ENCODE results near the gene RXRB.

DNA sequence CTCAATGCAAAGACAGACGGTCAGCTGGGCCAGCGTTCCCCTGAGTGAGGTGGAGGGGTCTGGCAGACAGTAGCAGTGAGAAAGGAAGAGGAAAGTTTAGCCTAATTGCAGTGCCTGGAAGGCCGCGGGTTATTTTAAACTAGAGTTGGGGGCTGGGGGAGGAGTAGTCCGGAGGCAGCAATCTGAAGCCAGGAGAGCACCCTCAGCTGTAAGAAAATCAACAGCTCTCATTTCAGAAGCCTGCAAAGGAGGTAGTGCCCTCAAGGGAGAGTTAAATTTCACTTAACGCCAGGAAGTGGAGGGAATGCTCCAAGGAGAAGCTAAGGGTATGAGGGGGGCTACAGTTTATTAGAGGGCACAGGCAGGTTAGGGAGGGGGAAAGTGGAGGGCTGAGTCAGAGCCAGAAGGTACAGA is 34.8 kb upstream of the RXRB start:
- TF ChIP-seq, protein P1, sequence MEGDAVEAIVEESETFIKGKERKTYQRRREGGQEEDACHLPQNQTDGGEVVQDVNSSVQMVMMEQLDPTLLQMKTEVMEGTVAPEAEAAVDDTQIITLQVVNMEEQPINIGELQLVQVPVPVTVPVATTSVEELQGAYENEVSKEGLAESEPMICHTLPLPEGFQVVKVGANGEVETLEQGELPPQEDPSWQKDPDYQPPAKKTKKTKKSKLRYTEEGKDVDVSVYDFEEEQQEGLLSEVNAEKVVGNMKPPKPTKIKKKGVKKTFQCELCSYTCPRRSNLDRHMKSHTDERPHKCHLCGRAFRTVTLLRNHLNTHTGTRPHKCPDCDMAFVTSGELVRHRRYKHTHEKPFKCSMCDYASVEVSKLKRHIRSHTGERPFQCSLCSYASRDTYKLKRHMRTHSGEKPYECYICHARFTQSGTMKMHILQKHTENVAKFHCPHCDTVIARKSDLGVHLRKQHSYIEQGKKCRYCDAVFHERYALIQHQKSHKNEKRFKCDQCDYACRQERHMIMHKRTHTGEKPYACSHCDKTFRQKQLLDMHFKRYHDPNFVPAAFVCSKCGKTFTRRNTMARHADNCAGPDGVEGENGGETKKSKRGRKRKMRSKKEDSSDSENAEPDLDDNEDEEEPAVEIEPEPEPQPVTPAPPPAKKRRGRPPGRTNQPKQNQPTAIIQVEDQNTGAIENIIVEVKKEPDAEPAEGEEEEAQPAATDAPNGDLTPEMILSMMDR (IDR thresholded peaks at IDR 0.05; ENCODE audit: extremely low read depth in 1 of 2, insufficient read depth in 1 of 2, low read depth in 1 of 2, low read length in 2 of 2): no peak
- no peak for TF ChIP-seq POLR2A (IDR thresholded peaks at IDR 0.05; ENCODE audit: low read depth, low read length)
